HL-60 (cell line): ENCODE measurements around the gene KRT16.
"Not testable (repeated sequence)": the region's sequence is repeated elsewhere in the genome, so short reads cannot be mapped to it uniquely, and the experiment has no call there.

ENCODE experiments used
- DNase-seq, 2 experiments: peaks; one replicate each; pipeline ENCODE4 v3.0.0-alpha.2; 2010 to 2020; ENCODE audit warnings: low read depth in 1 of 2, low spot score in 1 of 2
- H3K27ac ChIP-seq: fragments of 250-450 bp; sonication (Bioruptor Pico); replicated peaks from 2 replicates; pipeline ENCODE4 v1.5.1; 2020; ENCODE audit warnings: mild to moderate bottlenecking, moderate library complexity
- H3K27me3 ChIP-seq: fragments of 250-450 bp; sonication (Bioruptor Pico); 2 replicates; pipeline ENCODE4 v1.5.1; 2021; ENCODE audit warnings: mild to moderate bottlenecking, moderate library complexity; ENCODE audit not compliant: insufficient read depth, poor library complexity, severe bottlenecking
- H3K4me3 ChIP-seq: replicated peaks from 2 replicates; pipeline ENCODE4 v1.5.1; 2011; ENCODE audit warnings: mild to moderate bottlenecking, control low read depth, low read length; ENCODE audit not compliant: insufficient read depth
- GABPA ChIP-seq: IDR thresholded peaks from 2 replicates; pipeline ENCODE4 v1.6.1; 2012; ENCODE audit warnings: low read depth
- POLR2AphosphoS5 ChIP-seq: IDR thresholded peaks from 2 replicates; pipeline ENCODE4 v1.6.1; 2012; ENCODE audit warnings: low read depth
- REST ChIP-seq: IDR thresholded peaks from 2 replicates; pipeline ENCODE4 v1.6.1; 2012; ENCODE audit warnings: low read depth; ENCODE audit not compliant: insufficient replicate concordance
- SPI1 ChIP-seq: IDR thresholded peaks from 2 replicates; pipeline ENCODE4 v1.6.1; 2012; ENCODE audit warnings: low read depth, mild to moderate bottlenecking, borderline replicate concordance
- TF ChIP-seq, protein P1 (sequence below): IDR thresholded peaks from one replicate; pipeline ENCODE4 v1.5.1; 2011; ENCODE audit warnings: low read length, control low read depth, inconsistent platforms; ENCODE audit not compliant: insufficient read depth

KRT16 gene

DNA sequence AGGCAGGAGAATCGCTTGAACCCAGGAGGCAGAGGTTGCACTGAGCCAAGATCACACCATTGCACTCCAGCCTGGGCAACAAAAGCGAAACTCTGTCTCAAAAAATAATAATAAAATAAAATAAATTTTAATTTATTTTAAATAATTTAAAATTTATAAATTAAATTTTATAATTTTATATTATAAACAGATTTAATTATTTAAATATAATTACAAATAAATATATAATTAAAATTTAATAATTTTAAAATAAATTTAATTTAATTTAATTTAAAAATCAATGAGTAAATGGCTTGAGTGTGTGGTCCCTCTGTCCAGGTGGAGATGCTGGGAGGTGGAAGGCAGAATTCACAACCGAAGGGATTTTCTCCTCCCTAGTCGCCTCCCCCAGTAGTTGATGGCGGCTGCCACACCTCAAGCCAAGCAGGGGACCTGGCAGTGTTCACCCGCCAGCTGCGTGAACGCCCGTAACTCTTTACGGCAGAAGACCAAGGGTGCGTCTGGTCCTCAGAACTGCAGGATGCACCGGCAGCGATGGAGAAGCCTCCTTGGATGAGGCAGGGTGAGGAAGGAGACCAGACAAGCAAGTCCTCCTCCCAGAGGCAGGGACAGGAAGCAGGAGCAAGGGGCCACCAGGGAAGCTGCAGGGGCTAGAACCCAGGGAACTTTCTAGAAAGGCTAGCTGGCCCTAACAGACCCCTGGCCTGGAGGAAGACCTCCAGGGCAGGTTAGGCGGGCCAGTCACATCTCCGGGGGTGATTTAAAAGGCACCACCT, 34.7 kb upstream of the KRT16 start:
- H3K4me3 ChIP-seq, result no peak overlapping the region
- no peak overlapping the region for H3K27ac ChIP-seq
- H3K27me3 ChIP-seq, result no peaks in the 10 kb centered on the region
- no peak for DNase-seq
- TF ChIP-seq POLR2AphosphoS5 (no peak), REST (no peak), SPI1 (no peak), GABPA (no peak)
- TF ChIP-seq, protein P1, sequence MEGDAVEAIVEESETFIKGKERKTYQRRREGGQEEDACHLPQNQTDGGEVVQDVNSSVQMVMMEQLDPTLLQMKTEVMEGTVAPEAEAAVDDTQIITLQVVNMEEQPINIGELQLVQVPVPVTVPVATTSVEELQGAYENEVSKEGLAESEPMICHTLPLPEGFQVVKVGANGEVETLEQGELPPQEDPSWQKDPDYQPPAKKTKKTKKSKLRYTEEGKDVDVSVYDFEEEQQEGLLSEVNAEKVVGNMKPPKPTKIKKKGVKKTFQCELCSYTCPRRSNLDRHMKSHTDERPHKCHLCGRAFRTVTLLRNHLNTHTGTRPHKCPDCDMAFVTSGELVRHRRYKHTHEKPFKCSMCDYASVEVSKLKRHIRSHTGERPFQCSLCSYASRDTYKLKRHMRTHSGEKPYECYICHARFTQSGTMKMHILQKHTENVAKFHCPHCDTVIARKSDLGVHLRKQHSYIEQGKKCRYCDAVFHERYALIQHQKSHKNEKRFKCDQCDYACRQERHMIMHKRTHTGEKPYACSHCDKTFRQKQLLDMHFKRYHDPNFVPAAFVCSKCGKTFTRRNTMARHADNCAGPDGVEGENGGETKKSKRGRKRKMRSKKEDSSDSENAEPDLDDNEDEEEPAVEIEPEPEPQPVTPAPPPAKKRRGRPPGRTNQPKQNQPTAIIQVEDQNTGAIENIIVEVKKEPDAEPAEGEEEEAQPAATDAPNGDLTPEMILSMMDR, result no peak

DNA sequence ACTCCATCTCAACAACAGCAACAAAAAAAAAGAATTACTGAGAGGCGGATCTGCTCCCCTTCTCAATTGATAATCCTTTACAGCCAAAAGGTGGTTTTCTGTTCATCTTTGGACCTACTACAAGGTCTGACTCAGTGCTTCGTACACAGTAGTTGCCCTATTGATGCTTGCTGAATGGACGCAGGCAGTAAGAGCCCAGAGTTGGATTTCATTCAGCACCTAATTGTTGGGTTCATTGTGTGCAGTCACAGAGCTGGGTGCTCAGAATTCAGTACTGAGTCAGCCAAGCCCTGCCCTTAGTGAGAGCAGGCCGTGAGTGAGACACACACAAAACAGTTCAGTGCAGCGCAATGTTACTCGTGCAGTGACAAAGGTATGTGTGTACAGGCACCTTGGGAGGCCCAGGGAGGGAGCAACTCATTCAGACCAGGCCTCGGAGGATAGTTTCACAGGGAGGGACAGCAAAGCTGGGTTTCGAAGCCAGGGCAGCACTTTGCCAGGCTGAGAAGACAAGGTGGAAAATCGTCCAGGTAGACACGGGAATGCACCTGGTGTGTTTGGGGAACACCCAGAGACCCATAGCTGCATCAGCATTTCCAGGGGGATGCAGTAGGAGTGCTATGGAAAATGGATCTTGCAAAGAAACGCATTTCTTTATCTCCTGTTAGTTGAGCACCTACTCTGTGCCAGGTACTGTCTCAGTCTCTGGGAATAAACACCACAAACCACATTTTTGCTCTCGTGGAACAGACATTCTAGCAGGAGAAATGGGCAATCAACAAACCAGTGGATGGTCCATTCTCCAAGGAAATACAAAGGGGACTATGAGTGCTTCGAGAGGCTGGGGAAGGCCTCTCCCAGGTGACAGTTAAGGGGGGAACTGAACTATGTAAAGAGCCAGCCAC, 29.9 kb upstream of the KRT16 start:
- no peak for DNase-seq
- no peaks in the 10 kb centered on the region for H3K27me3 ChIP-seq
- no peak overlapping the region for H3K4me3 ChIP-seq
- TF ChIP-seq POLR2AphosphoS5, result no peak
- TF ChIP-seq, protein P1, result no peak
- no peak overlapping the region for H3K27ac ChIP-seq

DNA sequence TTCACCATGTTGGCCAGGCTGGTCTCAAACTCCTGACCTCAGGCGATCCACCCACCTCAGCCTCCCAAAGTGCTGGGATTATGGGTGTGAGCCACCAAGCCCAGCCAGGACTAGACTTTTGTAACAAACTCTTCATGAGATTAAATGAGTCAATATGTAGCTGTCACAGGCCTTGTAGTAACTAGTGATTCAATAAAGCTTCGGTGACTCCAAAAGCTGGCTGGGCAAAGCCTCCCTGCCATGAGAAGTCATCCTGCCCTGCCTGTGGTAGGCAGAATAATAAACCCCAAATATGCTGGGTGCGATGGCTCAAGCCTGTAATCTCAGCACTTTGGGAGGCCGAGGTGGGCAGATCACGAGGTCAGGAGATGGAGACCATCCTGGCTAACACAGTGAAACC, 28.0 kb upstream of the KRT16 start:
- not testable (repeated sequence) for DNase-seq

GRCh38 chr17:41639492-41640473, 27.2 kb upstream of the KRT16 start:
- H3K4me3 ChIP-seq, result no peak overlapping the region
- TF ChIP-seq SPI1 (no peak), GABPA (no peak)
- TF ChIP-seq, protein P1, result no peak
- no peak overlapping the region for H3K27ac ChIP-seq
- H3K27me3 ChIP-seq, result no peaks in the 10 kb centered on the region
- no peak for DNase-seq

More for the DNA sequence above, 28.0 kb upstream of the KRT16 start:
- H3K4me3 ChIP-seq, H3K27me3 ChIP-seq, H3K27ac ChIP-seq: not testable (repeated sequence)
